ENCODE data around the gene PRR14L. TPM values are rescaled to one million over a fixed set of nuclear protein-coding genes. Genes with fewer than 3 reads are reported as not detected.
"Not testable (repeated sequence)": the region's sequence is repeated elsewhere in the genome, so short reads cannot be mapped to it uniquely, and the experiment has no call there.

The PRR14L gene
- total and polyA plus RNA-seq, 2 donors: 10.1 to 10.7 TPM

GRCh38 chr22:31681349-31682345 lies 68.3 kb downstream of the PRR14L start:
- no peak for DNase-seq (ENCODE audit: low read depth in 6 of 9, low spot score in 9 of 9)
- H3K4me3 ChIP-seq (ENCODE audit: low read length in 2 of 2): no peak overlapping the region
- H3K36me3 ChIP-seq (ENCODE audit: control insufficient read depth in 2 of 2, insufficient read depth in 2 of 2, low read length in 1 of 2): peaks cover 32% of the 10 kb centered on the region in 2 donors
- peaks cover 0 to 8% of the 10 kb centered on the region in 2 donors for H3K4me1 ChIP-seq (ENCODE audit: control insufficient read depth in 2 of 2, insufficient read depth in 2 of 2, low read length in 2 of 2)
- WGBS: 95% methylated on average over 17 of the region's 17 CpGs
- H3K27me3 ChIP-seq (ENCODE audit: control insufficient read depth in 2 of 2, insufficient read depth in 1 of 2, low read length in 1 of 2): no peaks in the 10 kb centered on the region
- peak overlapping the region in 1 of 2 donors; percentile 7 for H3K27ac ChIP-seq (ENCODE audit: low read depth in 1 of 2, low read length in 1 of 2)
- peaks cover 0 to 2% of the 10 kb centered on the region in 2 donors for H3K9me3 ChIP-seq (ENCODE audit: control insufficient read depth in 2 of 2, insufficient read depth in 1 of 2, low read length in 1 of 2)

- Histone ChIP-seq H3K27me3 (ENCODE audit: control insufficient read depth in 2 of 2, insufficient read depth in 1 of 2, low read length in 1 of 2) (no peaks in the 10 kb centered on the region), H3K4me1 (ENCODE audit: control insufficient read depth in 2 of 2, insufficient read depth in 2 of 2, low read length in 2 of 2) (peaks cover 0 to 14% of the 10 kb centered on the region in 2 donors)
- no peak for DNase-seq (ENCODE audit: low read depth in 6 of 9, low spot score in 9 of 9)
These were observed 69.0 kb downstream of the PRR14L start for GRCh38 chr22:31680861-31681341.

GRCh38 chr22:31678748-31679147 lies 71.2 kb downstream of the PRR14L start:
- DNase-seq (ENCODE audit: low read depth in 6 of 9, low spot score in 9 of 9): no peak
- H3K27me3 ChIP-seq (ENCODE audit: control insufficient read depth in 2 of 2, insufficient read depth in 1 of 2, low read length in 1 of 2): no peaks in the 10 kb centered on the region
- WGBS: 96% methylated on average over 7 of the region's 7 CpGs
- H3K4me3 ChIP-seq (ENCODE audit: low read length in 2 of 2): no peak overlapping the region
- no peak overlapping the region for H3K27ac ChIP-seq (ENCODE audit: low read depth in 1 of 2, low read length in 1 of 2)
- peaks cover 7 to 12% of the 10 kb centered on the region in 2 donors for H3K36me3 ChIP-seq (ENCODE audit: control insufficient read depth in 2 of 2, insufficient read depth in 2 of 2, low read length in 1 of 2)
- H3K9me3 ChIP-seq (ENCODE audit: control insufficient read depth in 2 of 2, insufficient read depth in 1 of 2, low read length in 1 of 2): peaks cover 0 to 5% of the 10 kb centered on the region in 2 donors
- H3K4me1 ChIP-seq (ENCODE audit: control insufficient read depth in 2 of 2, insufficient read depth in 2 of 2, low read length in 2 of 2): peaks cover 0 to 14% of the 10 kb centered on the region in 2 donors

More at GRCh38 chr22:31680861-31681341, 69.0 kb downstream of the PRR14L start:
- Histone ChIP-seq H3K36me3 (ENCODE audit: control insufficient read depth in 2 of 2, insufficient read depth in 2 of 2, low read length in 1 of 2) (peaks cover 27 to 32% of the 10 kb centered on the region in 2 donors), H3K9me3 (ENCODE audit: control insufficient read depth in 2 of 2, insufficient read depth in 1 of 2, low read length in 1 of 2) (peaks cover 0 to 5% of the 10 kb centered on the region in 2 donors), H3K27ac (ENCODE audit: low read depth in 1 of 2, low read length in 1 of 2) (no peak overlapping the region), H3K4me3 (ENCODE audit: low read length in 2 of 2) (no peak overlapping the region)
- 94% methylated on average over 9 of the region's 9 CpGs for WGBS

- H3K9me3 ChIP-seq (ENCODE audit: control insufficient read depth in 2 of 2, insufficient read depth in 1 of 2, low read length in 1 of 2): peaks cover 0 to 5% of the 10 kb centered on the region in 2 donors
- peak overlapping the region; percentile 12 to 42 for H3K27ac ChIP-seq (ENCODE audit: low read depth in 1 of 2, low read length in 1 of 2)
- peak; percentile 67 to 90 (median 82) for DNase-seq (ENCODE audit: low read depth in 6 of 9, low spot score in 9 of 9)
- peak overlapping the region; percentile 60 to 62 for H3K4me3 ChIP-seq (ENCODE audit: low read length in 2 of 2)
- peaks cover 0 to 11% of the 10 kb centered on the region in 2 donors for H3K4me1 ChIP-seq (ENCODE audit: control insufficient read depth in 2 of 2, insufficient read depth in 2 of 2, low read length in 2 of 2)
- WGBS: 5% methylated on average over 25 of the region's 25 CpGs
- no peaks in the 10 kb centered on the region for H3K36me3 ChIP-seq (ENCODE audit: control insufficient read depth in 2 of 2, insufficient read depth in 2 of 2, low read length in 1 of 2)
- H3K27me3 ChIP-seq (ENCODE audit: control insufficient read depth in 2 of 2, insufficient read depth in 1 of 2, low read length in 1 of 2): no peaks in the 10 kb centered on the region
These were observed 73.2 kb downstream of the PRR14L start for GRCh38 chr22:31676700-31677099.

- not testable (repeated sequence) for H3K27ac ChIP-seq (ENCODE audit: low read depth in 1 of 2, low read length in 1 of 2); H3K4me3 ChIP-seq (ENCODE audit: low read length in 2 of 2)
These were observed 75.7 kb downstream of the PRR14L start for GRCh38 chr22:31674219-31674618.

GRCh38 chr22:31668849-31669248 lies 81.1 kb downstream of the PRR14L start:
- not testable (repeated sequence) for H3K36me3 ChIP-seq (ENCODE audit: control insufficient read depth in 2 of 2, insufficient read depth in 2 of 2, low read length in 1 of 2); H3K9me3 ChIP-seq (ENCODE audit: control insufficient read depth in 2 of 2, insufficient read depth in 1 of 2, low read length in 1 of 2); H3K27me3 ChIP-seq (ENCODE audit: control insufficient read depth in 2 of 2, insufficient read depth in 1 of 2, low read length in 1 of 2); H3K4me1 ChIP-seq (ENCODE audit: control insufficient read depth in 2 of 2, insufficient read depth in 2 of 2, low read length in 2 of 2); DNase-seq (ENCODE audit: low read depth in 6 of 9, low spot score in 9 of 9); H3K27ac ChIP-seq (ENCODE audit: low read depth in 1 of 2, low read length in 1 of 2); H3K4me3 ChIP-seq (ENCODE audit: low read length in 2 of 2)
- 96% methylated on average over 4 of the region's 4 CpGs for WGBS

More at GRCh38 chr22:31674219-31674618, 75.7 kb downstream of the PRR14L start:
- H3K36me3 ChIP-seq (ENCODE audit: control insufficient read depth in 2 of 2, insufficient read depth in 2 of 2, low read length in 1 of 2); H3K9me3 ChIP-seq (ENCODE audit: control insufficient read depth in 2 of 2, insufficient read depth in 1 of 2, low read length in 1 of 2); DNase-seq (ENCODE audit: low read depth in 6 of 9, low spot score in 9 of 9); H3K27me3 ChIP-seq (ENCODE audit: control insufficient read depth in 2 of 2, insufficient read depth in 1 of 2, low read length in 1 of 2): not testable (repeated sequence)
- WGBS: 76% methylated on average over 5 of the region's 5 CpGs
- H3K4me1 ChIP-seq (ENCODE audit: control insufficient read depth in 2 of 2, insufficient read depth in 2 of 2, low read length in 2 of 2): peaks cover 0 to 11% of the 10 kb centered on the region in 2 donors

GRCh38 chr22:31662668-31663037 lies 87.3 kb downstream of the PRR14L start:
- Histone ChIP-seq H3K4me3 (ENCODE audit: low read length in 2 of 2) (peak overlapping the region in 1 of 2 donors; percentile 74), H3K27me3 (ENCODE audit: control insufficient read depth in 2 of 2, insufficient read depth in 1 of 2, low read length in 1 of 2) (no peaks in the 10 kb centered on the region), H3K4me1 (ENCODE audit: control insufficient read depth in 2 of 2, insufficient read depth in 2 of 2, low read length in 2 of 2) (peaks cover 9 to 14% of the 10 kb centered on the region in 2 donors), H3K27ac (ENCODE audit: low read depth in 1 of 2, low read length in 1 of 2) (peak overlapping the region in 1 of 2 donors; percentile 74), H3K9me3 (ENCODE audit: control insufficient read depth in 2 of 2, insufficient read depth in 1 of 2, low read length in 1 of 2) (no peaks in the 10 kb centered on the region), H3K36me3 (ENCODE audit: control insufficient read depth in 2 of 2, insufficient read depth in 2 of 2, low read length in 1 of 2) (no peaks in the 10 kb centered on the region)
- DNase-seq (ENCODE audit: low read depth in 6 of 9, low spot score in 9 of 9): no peak
- WGBS: 69% methylated on average over 8 of the region's 8 CpGs

- H3K27me3 ChIP-seq (ENCODE audit: control insufficient read depth in 2 of 2, insufficient read depth in 1 of 2, low read length in 1 of 2): no peaks in the 10 kb centered on the region
- peak within 1 kb of the TSS; percentile 67 to 74 for H3K4me3 ChIP-seq (ENCODE audit: low read length in 2 of 2)
- WGBS: 3% methylated on average over 52 of the region's 52 CpGs
- peak within 1 kb of the TSS in 1 of 2 donors; percentile 74 for H3K27ac ChIP-seq (ENCODE audit: low read depth in 1 of 2, low read length in 1 of 2)
- peaks cover 9 to 14% of the 10 kb centered on the region in 2 donors for H3K4me1 ChIP-seq (ENCODE audit: control insufficient read depth in 2 of 2, insufficient read depth in 2 of 2, low read length in 2 of 2)
- no peaks in the 10 kb centered on the region for H3K9me3 ChIP-seq (ENCODE audit: control insufficient read depth in 2 of 2, insufficient read depth in 1 of 2, low read length in 1 of 2)
- DNase-seq (ENCODE audit: low read depth in 6 of 9, low spot score in 9 of 9): peak; percentile 92 to 98 (median 96)
- H3K36me3 ChIP-seq (ENCODE audit: control insufficient read depth in 2 of 2, insufficient read depth in 2 of 2, low read length in 1 of 2): no peaks in the 10 kb centered on the region
These were observed 87.9 kb downstream of the PRR14L start, which contains the start of gene PISD for GRCh38 chr22:31661851-31662667. PISD (minus strand) TSS chr22:31662215; CDS start chr22:31662208, 7 bp downstream.

Measured in thymus (tissue), 11 donors.